H1 (cell line): Measurements from ENCODE around the gene RBP7. TPM values are rescaled to one million over a fixed set of nuclear protein-coding genes. Genes with fewer than 3 reads are reported as not detected.
"Not testable (repeated sequence)": the region's sequence is repeated elsewhere in the genome, so short reads cannot be mapped to it uniquely, and the experiment has no call there.

Source experiments
- CTCF ChIA-PET: fragments of 300-600 bp; sonication (Branson Sonifier 250); formaldehyde crosslinking; loops from one replicate; lab custom pipeline; 2021; ENCODE audit not compliant: partially characterized antibody; lab: Charles Lee
- POLR2A ChIA-PET: fragments of 300-600 bp; sonication (Branson Sonifier 250); formaldehyde crosslinking; loops from one replicate; lab custom pipeline; 2021; ENCODE audit warnings: inconsistent platforms; ENCODE audit not compliant: partially characterized antibody; lab: Charles Lee
- DNase-seq, 2 experiments: peaks; one replicate each; pipeline versions ENCODE4 v3.0.0 to v3.0.0-alpha.2; 2010 to 2022; ENCODE audit warnings: low spot score in 2 of 2, low read depth in 1 of 2, mixed read lengths in 1 of 2
- FAIRE-seq: peaks from 2 replicates; lab custom pipeline; 2011; peaks lifted over from hg19 to GRCh38; lab: Jason Lieb, UNC
- H2AFZ ChIP-seq: 2 replicates; pipeline ENCODE4 v1.8.1; 2012; ENCODE audit warnings: low read length, inconsistent platforms
- H2AK5ac ChIP-seq: 2 replicates; pipeline ENCODE4 v1.6.1; 2013; ENCODE audit warnings: low read depth, low read length
- H2BK120ac ChIP-seq: replicated peaks from 2 replicates; pipeline ENCODE3; 2013; ENCODE audit warnings: low read depth, low read length, inconsistent platforms
- H2BK12ac ChIP-seq: 2 replicates; pipeline ENCODE4 v1.6.1; 2013; ENCODE audit warnings: low read depth, low read length
- H2BK15ac ChIP-seq: 2 replicates; pipeline ENCODE4 v1.6.1; 2013; ENCODE audit warnings: low read length
- H2BK20ac ChIP-seq: 2 replicates; pipeline ENCODE4 v1.6.1; 2013; ENCODE audit warnings: low read length
- H2BK5ac ChIP-seq: 2 replicates; pipeline ENCODE4 v1.6.1; 2013; ENCODE audit warnings: low read depth, low read length
- H3K14ac ChIP-seq: 2 replicates; pipeline ENCODE4 v1.6.1; 2013; ENCODE audit warnings: inconsistent platforms; ENCODE audit not compliant: insufficient read length
- H3K18ac ChIP-seq: 2 replicates; pipeline ENCODE4 v1.6.1; 2013; ENCODE audit warnings: low read length; ENCODE audit errors: extremely low read depth
- H3K23ac ChIP-seq: 2 replicates; pipeline ENCODE4 v1.6.1; 2013; ENCODE audit warnings: inconsistent platforms; ENCODE audit not compliant: insufficient read length
- H3K23me2 ChIP-seq: 2 replicates; pipeline ENCODE4 v1.6.1; 2013; ENCODE audit warnings: low read depth, low read length
- H3K27ac ChIP-seq: 2 replicates; pipeline ENCODE4 v1.6.1; 2011; ENCODE audit warnings: low read depth, low read length, inconsistent platforms
- H3K27me3 ChIP-seq, 4 experiments: replicated peaks in 1 of 4; 1 replicate in 1 of 4; 2 replicates in 3 of 4; pipeline versions ENCODE4 v1.6.1 to v1.8.1; 2011 to 2013; ENCODE audit warnings: low read length in 3 of 4, mild to moderate bottlenecking in 3 of 4, inconsistent platforms in 2 of 4, mixed read lengths in 2 of 4, moderate library complexity in 1 of 4; ENCODE audit not compliant: control insufficient read depth in 3 of 4, insufficient read depth in 3 of 4; ENCODE audit errors: extremely low read depth in 1 of 4
- H3K36me3 ChIP-seq, 4 experiments: 2 replicates each; pipeline versions ENCODE4 v1.6.1 to v1.8.1; 2011 to 2013; ENCODE audit warnings: mild to moderate bottlenecking in 4 of 4, low read length in 3 of 4, moderate library complexity in 2 of 4, control low read depth in 1 of 4, inconsistent platforms in 1 of 4; ENCODE audit not compliant: insufficient read depth in 4 of 4, control insufficient read depth in 2 of 4
- H3K4ac ChIP-seq: replicated peaks from 2 replicates; pipeline ENCODE3; 2013; ENCODE audit warnings: low read length, low read depth, mixed read lengths, inconsistent platforms; ENCODE audit not compliant: insufficient read length
- H3K4me1 ChIP-seq, 4 experiments: replicated peaks in 1 of 4; 1 replicate in 1 of 4; 2 replicates in 3 of 4; pipeline versions ENCODE4 v1.6.1 to v1.8.1; 2011 to 2013; ENCODE audit warnings: low read length in 3 of 4, inconsistent platforms in 2 of 4, mixed read lengths in 1 of 4; ENCODE audit not compliant: insufficient read depth in 4 of 4, control insufficient read depth in 3 of 4
- H3K4me2 ChIP-seq, 2 experiments: 2 replicates each; pipeline versions ENCODE4 v1.6.1 to v1.8.1; 2011 to 2013; ENCODE audit warnings: low read depth in 2 of 2, low read length in 2 of 2, control low read depth in 1 of 2, inconsistent platforms in 1 of 2, mild to moderate bottlenecking in 1 of 2; ENCODE audit not compliant: insufficient read depth in 1 of 2
- H3K4me3 ChIP-seq, 4 experiments: fragments of 200-600, 300-600 bp in 1 of 4; sonication (generic), shearing (Covaris generic), sonication (Bioruptor Twin) in 1 of 4; 2 replicates each; pipeline versions ENCODE4 v1.5.1 to v1.8.1; 2011 to 2016; ENCODE audit warnings: low read length in 4 of 4, low read depth in 3 of 4, control low read depth in 2 of 4, inconsistent platforms in 2 of 4, mild to moderate bottlenecking in 2 of 4, mixed read lengths in 1 of 4, moderate library complexity in 1 of 4; ENCODE audit not compliant: insufficient read depth in 2 of 4; ENCODE audit errors: extremely low read depth in 1 of 4
- H3K56ac ChIP-seq: replicated peaks from 2 replicates; pipeline ENCODE3; 2013; ENCODE audit warnings: low read depth, mild to moderate bottlenecking, mixed read lengths, low read length, inconsistent platforms; ENCODE audit not compliant: insufficient read length
- H3K79me1 ChIP-seq: 2 replicates; pipeline ENCODE4 v1.6.1; 2013; ENCODE audit warnings: low read depth, low read length, control low read depth
- H3K79me2 ChIP-seq, 2 experiments: 2 replicates each; pipeline versions ENCODE4 v1.6.1 to v1.8.1; 2012 to 2013; ENCODE audit warnings: low read length in 2 of 2, mild to moderate bottlenecking in 2 of 2, inconsistent platforms in 1 of 2; ENCODE audit not compliant: insufficient read depth in 2 of 2, control insufficient read depth in 1 of 2
- H3K9ac ChIP-seq, 4 experiments: replicated peaks in 1 of 4; 1 replicate in 1 of 4; 2 replicates in 3 of 4; pipeline versions ENCODE4 v1.6.1 to v1.8.1; 2011 to 2013; ENCODE audit warnings: low read depth in 3 of 4, low read length in 3 of 4, control low read depth in 2 of 4, mild to moderate bottlenecking in 2 of 4, moderate library complexity in 2 of 4, inconsistent platforms in 1 of 4; ENCODE audit errors: extremely low read depth in 1 of 4
- H3K9me3 ChIP-seq, 2 experiments: 2 replicates each; pipeline versions ENCODE4 v1.6.1 to v1.8.1; 2012 to 2013; ENCODE audit warnings: mild to moderate bottlenecking in 2 of 2, moderate library complexity in 2 of 2, control low read depth in 1 of 2, inconsistent platforms in 1 of 2, low read depth in 1 of 2, low read length in 1 of 2, mixed read lengths in 1 of 2; ENCODE audit not compliant: insufficient read depth in 2 of 2
- H4K20me1 ChIP-seq, 2 experiments: replicated peaks in 1 of 2; 2 replicates each; pipeline versions ENCODE3 to v1.8.1; 2011 to 2013; ENCODE audit warnings: inconsistent platforms in 2 of 2, low read length in 2 of 2, mild to moderate bottlenecking in 1 of 2; ENCODE audit not compliant: insufficient read depth in 2 of 2, control insufficient read depth in 1 of 2
- H4K5ac ChIP-seq: 2 replicates; pipeline ENCODE4 v1.6.1; 2013; ENCODE audit warnings: low read length, low read depth, mixed read lengths, inconsistent platforms; ENCODE audit not compliant: insufficient read length
- H4K8ac ChIP-seq: 2 replicates; pipeline ENCODE4 v1.8.0; 2013; ENCODE audit warnings: mild to moderate bottlenecking, moderate library complexity, low read length, inconsistent platforms; ENCODE audit not compliant: insufficient read depth; ENCODE audit errors: extremely low read depth
- H4K91ac ChIP-seq: replicated peaks from 2 replicates; pipeline ENCODE3; 2013; ENCODE audit warnings: low read length, mixed read lengths, inconsistent platforms; ENCODE audit not compliant: insufficient read length
- WGBS, 2 experiments: shearing (Covaris generic) in 1 of 2; methylation state at CpG; one replicate each; pipeline versions ENCODE4 v1.1.6 to v1.1.7; 2013 to 2015; ENCODE audit warnings: low lambda C conversion rate in 2 of 2, mixed read lengths in 2 of 2, inconsistent platforms in 1 of 2, low coverage in 1 of 2, missing lambda C conversion rate in 1 of 2; ENCODE audit not compliant: insufficient replicate concordance in 2 of 2, insufficient coverage in 1 of 2, insufficient read length in 1 of 2; ENCODE audit errors: extremely low coverage in 1 of 2, missing lambda C conversion rate in 1 of 2; 5-methylcytosine and 5-hydroxymethylcytosine counted together
- polyA plus RNA-seq, 7 experiments: library from polyadenylated mRNA; depleted of rRNA in 3 of 7; stranded (reverse) in 5 of 7; unstranded in 2 of 7; fragments of >200 nt in 5 of 7; fragments of 200-250 nt in 2 of 7; gene quantifications; 1 replicate in 5 of 7; 2 replicates in 1 of 7; 4 replicates in 1 of 7; pipeline versions ENCODE4 v1.2.1 to v1.2.3, GENCODE V29; 2011 to 2013; ENCODE audit warnings: missing spikeins in 2 of 7, mixed read lengths in 2 of 7
- total RNA-seq: library from RNA; stranded (reverse); fragmentation: NEBNext Ultra II Directional; extraction: Animal tissue kit (Norgen Biotek cat#: 25700); gene quantifications from 2 replicates; pipeline ENCODE4 v1.2.1, GENCODE V29; 2021

Gene RBP7
- total and polyA plus RNA-seq, 2 of the 8 experiments (the other 6 are each of a cell fraction or from before 2014, with no cell fraction given): 5.7 to 7.2 TPM

- H3K27me3 ChIP-seq, H3K4me2 ChIP-seq, H4K91ac ChIP-seq, H3K79me2 ChIP-seq, H3K23ac ChIP-seq, H3K27ac ChIP-seq, FAIRE-seq, H3K36me3 ChIP-seq, H2AFZ ChIP-seq, H3K4me3 ChIP-seq, H2AK5ac ChIP-seq, DNase-seq, H3K18ac ChIP-seq, H3K9me3 ChIP-seq, H4K8ac ChIP-seq, H4K5ac ChIP-seq, H3K56ac ChIP-seq, H2BK5ac ChIP-seq, H2BK20ac ChIP-seq, H3K4ac ChIP-seq, H3K4me1 ChIP-seq, H2BK120ac ChIP-seq, H2BK12ac ChIP-seq, H3K14ac ChIP-seq, H3K9ac ChIP-seq, H4K20me1 ChIP-seq, H2BK15ac ChIP-seq, CTCF ChIA-PET, H3K23me2 ChIP-seq, H3K79me1 ChIP-seq: not testable (repeated sequence)
- POLR2A ChIA-PET: interaction anchor here (0.6 kb wide), 1 partner anchor 28 kb away, joined by 3 read pairs; no protein-coding TSS in a partner anchor
- 86% methylated on average over 6 of the region's 24 CpGs; no CpG with 5 or more reads in 1 of the 2 experiments for WGBS, 2 experiments
Measured at GRCh38 chr1:10028956-10029500, 32.0 kb downstream of the RBP7 start.
